GM19397 (cell line): Measurements from ENCODE around the gene BSG.
A peak's percentile ranks its signal among the peaks of the same experiment; 100 is the strongest.
"Not testable (repeated sequence)": the region's sequence is repeated elsewhere in the genome, so short reads cannot be mapped to it uniquely, and the experiment has no call there.

Source experiments
- ATAC-seq: cut with Tn5 transposase; IDR thresholded peaks from one replicate; pipeline ENCODE4 v1.9.1; 2021; ENCODE audit warnings: mild to moderate bottlenecking, moderate library complexity; ENCODE audit not compliant: unreplicated experiment

BSG gene

GRCh38 chr19:617551-618246, 45.3 kb downstream of the BSG start:
- no peak for ATAC-seq

GRCh38 chr19:618247-618619, 45.8 kb downstream of the BSG start:
- no peak for ATAC-seq

- ATAC-seq = no peak
Observed at GRCh38 chr19:618674-619285, 46.4 kb downstream of the BSG start.

GRCh38 chr19:619286-620002, 47.0 kb downstream of the BSG start:
- no peak for ATAC-seq

GRCh38 chr19:620166-620862, 47.9 kb downstream of the BSG start:
- ATAC-seq = no peak

GRCh38 chr19:621191-621590, 48.8 kb downstream of the BSG start:
- not testable (repeated sequence) for ATAC-seq

GRCh38 chr19:621819-622218, 49.4 kb downstream of the BSG start:
- no peak for ATAC-seq

- ATAC-seq = no peak
Observed at GRCh38 chr19:622666-623065, 50.3 kb downstream of the BSG start.

- ATAC-seq = no peak
Observed at GRCh38 chr19:623175-623916, 51.0 kb downstream of the BSG start.

- no peak for ATAC-seq
Observed at GRCh38 chr19:623974-624373, 51.6 kb downstream of the BSG start.

- ATAC-seq = no peak
Observed at GRCh38 chr19:624433-625109, 52.2 kb downstream of the BSG start.

GRCh38 chr19:625257-625656, 52.9 kb downstream of the BSG start:
- ATAC-seq = no peak

GRCh38 chr19:626566-626965, 54.2 kb downstream of the BSG start:
- ATAC-seq = not testable (repeated sequence)

- no peak for ATAC-seq
Observed at GRCh38 chr19:628168-628567, 55.8 kb downstream of the BSG start.

GRCh38 chr19:629515-629914, 57.1 kb downstream of the BSG start:
- ATAC-seq = not testable (repeated sequence)

- ATAC-seq = no peak
Observed at GRCh38 chr19:629961-630714, 57.7 kb downstream of the BSG start.

- peak; percentile 17 for ATAC-seq
Observed at GRCh38 chr19:632579-633067, 60.2 kb downstream of the BSG start.
